OCI-LY1 (cell line): ENCODE results near the gene PAFAH1B2.

ENCODE experiments used
- EZH2 ChIP-seq: fragments of 200-600 bp; sonication (generic), shearing (Covaris generic); IDR thresholded peaks from 2 replicates; pipeline ENCODE4 v1.8.0; 2017; ENCODE audit warnings: borderline replicate concordance, mixed run types, mild to moderate bottlenecking, antibody characterized with exemption, low read length, moderate library complexity, mixed read lengths
- TF ChIP-seq, protein P1 (sequence below): fragments of 200-600 bp; sonication (generic), shearing (Covaris generic); IDR thresholded peaks from 2 replicates; pipeline ENCODE4 v1.5.1; 2017; ENCODE audit warnings: mild to moderate bottlenecking, antibody characterized with exemption, low read length, moderate library complexity, mixed read lengths

DNA sequence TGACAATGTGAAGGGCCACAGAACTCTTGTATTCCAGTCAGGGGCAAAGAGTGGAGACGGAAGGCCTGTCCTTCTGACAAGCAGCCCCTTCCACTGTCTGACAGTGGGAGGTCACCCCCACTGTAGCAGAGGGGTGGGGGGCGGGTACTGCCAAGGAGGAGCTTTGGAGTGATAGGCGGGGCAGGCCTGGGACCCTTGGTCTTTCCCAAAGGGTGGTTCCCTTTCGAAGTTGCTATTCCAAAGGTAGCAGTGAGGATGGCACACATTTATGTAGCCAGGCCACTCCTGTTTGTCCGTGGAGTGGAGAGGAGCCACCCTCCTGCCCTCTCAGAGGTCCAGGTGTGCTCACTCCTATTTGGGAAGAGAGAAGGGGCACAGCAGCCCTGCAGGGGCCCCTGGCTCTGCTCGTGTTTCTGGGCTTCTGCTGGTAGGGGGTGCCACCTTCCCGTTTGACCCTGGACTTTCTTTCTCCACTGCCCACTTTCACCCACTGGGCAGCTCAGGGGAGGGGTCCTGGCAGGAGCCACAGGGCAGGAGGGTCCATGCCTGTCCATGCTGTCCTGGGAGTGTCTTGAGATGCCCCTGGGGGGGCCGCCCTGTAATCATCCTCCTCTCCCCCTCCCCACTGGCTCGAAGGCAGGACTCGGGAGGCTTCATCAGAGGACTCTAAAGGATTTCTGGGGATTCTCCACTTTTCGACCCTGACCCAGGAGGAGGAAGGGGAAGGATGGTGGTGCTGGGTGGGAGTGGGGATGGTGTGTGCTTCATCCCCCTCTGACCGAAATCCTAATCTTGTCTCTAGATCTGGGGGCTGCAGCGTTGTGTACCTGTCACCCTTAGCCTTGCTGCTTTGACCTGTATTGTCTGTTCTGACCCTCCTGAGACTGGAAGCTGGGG is 56.1 kb downstream of the PAFAH1B2 start:
- TF ChIP-seq, protein P1, sequence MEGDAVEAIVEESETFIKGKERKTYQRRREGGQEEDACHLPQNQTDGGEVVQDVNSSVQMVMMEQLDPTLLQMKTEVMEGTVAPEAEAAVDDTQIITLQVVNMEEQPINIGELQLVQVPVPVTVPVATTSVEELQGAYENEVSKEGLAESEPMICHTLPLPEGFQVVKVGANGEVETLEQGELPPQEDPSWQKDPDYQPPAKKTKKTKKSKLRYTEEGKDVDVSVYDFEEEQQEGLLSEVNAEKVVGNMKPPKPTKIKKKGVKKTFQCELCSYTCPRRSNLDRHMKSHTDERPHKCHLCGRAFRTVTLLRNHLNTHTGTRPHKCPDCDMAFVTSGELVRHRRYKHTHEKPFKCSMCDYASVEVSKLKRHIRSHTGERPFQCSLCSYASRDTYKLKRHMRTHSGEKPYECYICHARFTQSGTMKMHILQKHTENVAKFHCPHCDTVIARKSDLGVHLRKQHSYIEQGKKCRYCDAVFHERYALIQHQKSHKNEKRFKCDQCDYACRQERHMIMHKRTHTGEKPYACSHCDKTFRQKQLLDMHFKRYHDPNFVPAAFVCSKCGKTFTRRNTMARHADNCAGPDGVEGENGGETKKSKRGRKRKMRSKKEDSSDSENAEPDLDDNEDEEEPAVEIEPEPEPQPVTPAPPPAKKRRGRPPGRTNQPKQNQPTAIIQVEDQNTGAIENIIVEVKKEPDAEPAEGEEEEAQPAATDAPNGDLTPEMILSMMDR: no peak
- no peak for TF ChIP-seq EZH2
